Measurements from ENCODE around the gene RGS3. TPM values are rescaled to one million over a fixed set of nuclear protein-coding genes. Genes with fewer than 3 reads are reported as not detected.

Gene RGS3
- total RNA-seq, 1 donor from 2014 or later = 92.5 TPM

DNA sequence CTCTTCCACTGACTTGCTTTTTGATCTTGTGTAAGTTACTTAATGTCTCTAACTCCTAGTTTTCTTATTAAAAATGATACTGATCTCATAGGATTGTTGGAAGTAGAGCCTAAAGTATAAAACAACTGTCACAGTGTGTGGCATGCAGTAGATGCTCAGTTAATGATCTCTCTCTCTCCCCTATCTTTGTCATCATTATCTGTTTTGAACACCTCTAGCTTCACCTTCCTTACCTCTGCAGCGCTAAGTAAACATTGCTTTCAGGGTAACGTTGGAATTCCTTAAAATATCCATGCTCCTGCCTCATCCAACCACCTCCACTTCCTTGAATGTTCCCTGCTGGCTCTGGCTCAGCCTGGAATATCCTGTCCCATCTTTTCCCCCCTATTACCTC lies 110.4 kb downstream of the RGS3 start:
- Histone ChIP-seq H4K20me1 (ENCODE audit: insufficient read depth, low read length) (peaks cover 5% of the 10 kb centered on the region), H3K4me3 (ENCODE audit: insufficient read depth, low read depth, low read length) (no peak overlapping the region), H3K27ac (ENCODE audit: low read depth, low read length) (no peak overlapping the region), H3K79me2 (ENCODE audit: insufficient read depth, low read length) (peaks cover 44% of the 10 kb centered on the region), H3K36me3 (ENCODE audit: insufficient read depth, low read length) (no peaks in the 10 kb centered on the region), H2AFZ (ENCODE audit: low read depth, low read length) (peak overlapping the region; percentile 37), H3K27me3 (ENCODE audit: insufficient read depth, low read length) (no peaks in the 10 kb centered on the region), H3K4me1 (ENCODE audit: insufficient read depth, low read length) (peaks cover 25% of the 10 kb centered on the region), H3K9me3 (ENCODE audit: insufficient read depth, low read depth, low read length) (no peaks in the 10 kb centered on the region), H3K9ac (ENCODE audit: low read length) (peak overlapping the region; percentile 0), H3K4me2 (ENCODE audit: low read length) (peak overlapping the region; percentile 36)
- peaks cover 2% of the 10 kb centered on the region for H3K27me3 Mint-ChIP-seq (ENCODE audit: low read depth, unreplicated experiment)
- FAIRE-seq (no peak), DNase-seq (ENCODE audit: low read depth) (no peak)
- H3K4me3 Mint-ChIP-seq (ENCODE audit: unreplicated experiment) = no peak overlapping the region
- peaks cover 36% of the 10 kb centered on the region for H3K4me1 Mint-ChIP-seq (ENCODE audit: low read depth, unreplicated experiment)
- TF ChIP-seq CTCF (IDR thresholded peaks at IDR 0.05; ENCODE audit: insufficient read depth, low read depth, low read length) (no peak), EZH2 (IDR thresholded peaks at IDR 0.05; ENCODE audit: insufficient read depth, low read length) (no peak)
- H3K9me3 Mint-ChIP-seq (ENCODE audit: unreplicated experiment) = peaks cover 3% of the 10 kb centered on the region
- no peak overlapping the region for H3K27ac Mint-ChIP-seq (ENCODE audit: unreplicated experiment)
- peaks cover 14% of the 10 kb centered on the region for H3K36me3 Mint-ChIP-seq (ENCODE audit: low read depth, unreplicated experiment)

- Histone ChIP-seq H4K20me1 (ENCODE audit: insufficient read depth, low read length) (peaks cover 4% of the 10 kb centered on the region), H3K9me3 (ENCODE audit: insufficient read depth, low read depth, low read length) (no peaks in the 10 kb centered on the region), H3K36me3 (ENCODE audit: insufficient read depth, low read length) (no peaks in the 10 kb centered on the region), H2AFZ (ENCODE audit: low read depth, low read length) (peak overlapping the region; percentile 37), H3K79me2 (ENCODE audit: insufficient read depth, low read length) (peaks cover 42% of the 10 kb centered on the region), H3K4me2 (ENCODE audit: low read length) (peak overlapping the region; percentile 36), H3K27me3 (ENCODE audit: insufficient read depth, low read length) (no peaks in the 10 kb centered on the region), H3K27ac (ENCODE audit: low read depth, low read length) (no peak overlapping the region), H3K4me3 (ENCODE audit: insufficient read depth, low read depth, low read length) (no peak overlapping the region), H3K9ac (ENCODE audit: low read length) (peak overlapping the region; percentile 0), H3K4me1 (ENCODE audit: insufficient read depth, low read length) (peaks cover 32% of the 10 kb centered on the region)
- peaks cover 38% of the 10 kb centered on the region for H3K4me1 Mint-ChIP-seq (ENCODE audit: low read depth, unreplicated experiment)
- H3K9me3 Mint-ChIP-seq (ENCODE audit: unreplicated experiment) = peaks cover 3% of the 10 kb centered on the region
- H3K27ac Mint-ChIP-seq (ENCODE audit: unreplicated experiment) = no peak overlapping the region
- no peak for TF ChIP-seq CTCF (IDR thresholded peaks at IDR 0.05; ENCODE audit: insufficient read depth, low read depth, low read length)
- no peak for TF ChIP-seq EZH2 (IDR thresholded peaks at IDR 0.05; ENCODE audit: insufficient read depth, low read length)
- FAIRE-seq = no peak
- H3K4me3 Mint-ChIP-seq (ENCODE audit: unreplicated experiment) = no peak overlapping the region
- DNase-seq (ENCODE audit: low read depth) = no peak
- H3K27me3 Mint-ChIP-seq (ENCODE audit: low read depth, unreplicated experiment) = no peaks in the 10 kb centered on the region
- H3K36me3 Mint-ChIP-seq (ENCODE audit: low read depth, unreplicated experiment) = peaks cover 9% of the 10 kb centered on the region
These were observed 111.1 kb downstream of the RGS3 start for GRCh38 chr9:113574441-113575262.

Data from astrocyte (in vitro differentiated cells and primary cell).